ENCODE measurements around the gene PODN.

Gene PODN, protein sequence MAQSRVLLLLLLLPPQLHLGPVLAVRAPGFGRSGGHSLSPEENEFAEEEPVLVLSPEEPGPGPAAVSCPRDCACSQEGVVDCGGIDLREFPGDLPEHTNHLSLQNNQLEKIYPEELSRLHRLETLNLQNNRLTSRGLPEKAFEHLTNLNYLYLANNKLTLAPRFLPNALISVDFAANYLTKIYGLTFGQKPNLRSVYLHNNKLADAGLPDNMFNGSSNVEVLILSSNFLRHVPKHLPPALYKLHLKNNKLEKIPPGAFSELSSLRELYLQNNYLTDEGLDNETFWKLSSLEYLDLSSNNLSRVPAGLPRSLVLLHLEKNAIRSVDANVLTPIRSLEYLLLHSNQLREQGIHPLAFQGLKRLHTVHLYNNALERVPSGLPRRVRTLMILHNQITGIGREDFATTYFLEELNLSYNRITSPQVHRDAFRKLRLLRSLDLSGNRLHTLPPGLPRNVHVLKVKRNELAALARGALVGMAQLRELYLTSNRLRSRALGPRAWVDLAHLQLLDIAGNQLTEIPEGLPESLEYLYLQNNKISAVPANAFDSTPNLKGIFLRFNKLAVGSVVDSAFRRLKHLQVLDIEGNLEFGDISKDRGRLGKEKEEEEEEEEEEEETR

DNA sequence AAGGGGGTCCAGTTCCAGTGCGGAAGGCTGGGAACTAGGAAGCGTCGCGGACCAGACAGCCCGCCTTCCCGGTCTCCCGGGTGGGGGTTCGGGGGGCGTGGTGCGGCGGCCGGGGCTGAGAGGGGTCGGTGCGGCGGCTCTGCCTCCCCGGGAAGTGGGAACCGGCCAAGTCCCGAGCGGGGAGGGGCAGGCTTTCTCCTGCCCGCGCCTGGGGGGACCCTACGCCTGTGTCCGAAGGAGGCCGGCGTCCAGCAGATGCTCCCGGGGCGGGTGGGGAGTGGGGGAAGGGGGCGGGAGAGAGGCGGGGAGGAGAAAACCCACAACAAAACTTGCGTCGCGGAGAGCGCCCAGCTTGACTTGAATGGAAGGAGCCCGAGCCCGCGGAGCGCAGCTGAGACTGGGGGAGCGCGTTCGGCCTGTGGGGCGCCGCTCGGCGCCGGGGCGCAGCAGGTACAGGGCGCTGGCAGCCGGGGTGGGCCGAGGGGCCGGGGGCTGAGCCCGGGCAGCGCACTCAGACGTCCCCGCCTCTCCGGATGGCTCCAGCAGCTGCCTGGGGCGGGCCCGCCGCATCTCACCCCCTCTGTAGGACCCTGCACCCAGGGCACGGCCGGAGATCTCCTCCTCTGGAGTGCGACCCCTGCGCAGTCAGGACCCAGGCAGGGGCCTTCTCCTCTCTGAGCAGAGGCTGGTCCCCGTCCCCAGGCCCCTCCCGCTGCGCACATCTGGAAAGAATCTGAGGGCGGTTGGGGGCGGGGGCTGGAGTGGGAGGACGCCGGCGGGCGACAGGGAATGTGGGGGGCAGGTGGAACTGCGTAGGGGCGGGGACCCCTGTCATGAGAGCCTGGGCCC, at the start of gene PODN:
Gene PODN, plus strand, starts transcription at position 355 of the 849 bp plus-strand sequence. CDS start 7,643 bp downstream, outside the sequence.
- DNase-seq, result no peak

DNA sequence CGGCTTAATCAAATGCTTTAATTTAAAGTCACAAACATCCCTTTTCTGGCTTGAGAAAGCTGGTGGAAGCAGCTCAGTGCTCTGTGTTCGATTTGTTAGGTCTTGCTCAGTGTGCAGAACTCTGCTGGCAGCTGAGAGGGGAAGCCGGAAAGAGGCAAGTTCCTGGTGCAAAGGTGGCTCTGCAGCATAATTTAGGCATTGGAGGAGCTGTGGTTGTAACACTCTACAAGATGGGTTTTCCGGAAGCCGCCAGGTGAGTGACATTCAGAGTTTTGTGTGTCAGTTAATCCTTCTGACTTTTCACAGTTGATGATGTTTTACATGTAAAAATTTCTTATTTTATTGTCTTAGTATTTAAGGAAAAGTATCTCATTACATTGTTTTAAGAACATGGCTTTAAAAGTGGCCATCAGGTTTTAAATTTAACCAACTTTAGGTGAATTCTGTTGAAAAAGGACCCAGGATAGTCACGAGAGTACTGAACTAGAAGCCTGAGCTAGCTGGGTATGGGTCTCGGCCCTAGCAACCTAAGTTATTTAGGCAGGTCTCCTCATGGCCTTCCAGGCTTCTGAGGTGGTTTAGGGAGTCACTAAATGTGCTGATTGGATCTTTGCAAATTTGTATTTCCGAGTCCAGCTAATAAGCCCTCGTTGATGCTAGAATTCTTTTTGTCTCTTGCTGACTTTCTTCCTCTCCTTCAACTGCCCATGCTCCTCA, 47.1 kb upstream of the PODN start:
- DNase-seq, result peak; percentile 45

DNA sequence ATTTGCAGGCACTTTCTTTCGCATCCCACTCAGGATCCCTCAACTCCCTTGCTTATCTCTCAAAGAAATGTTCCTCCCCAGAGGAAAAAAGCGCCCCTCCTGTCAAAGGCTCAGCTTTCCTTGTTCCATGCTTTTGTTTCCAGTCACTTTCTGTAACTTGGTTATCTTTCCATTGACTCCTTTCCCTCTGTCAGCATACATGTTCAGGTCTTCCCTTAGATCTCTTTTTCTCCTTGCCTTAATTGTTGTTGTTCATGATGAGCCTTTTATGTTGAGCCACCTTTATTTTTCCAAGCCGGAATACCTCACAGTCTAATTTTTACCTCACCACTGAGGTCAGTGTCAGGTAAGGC, 46.5 kb upstream of the PODN start:
- DNase-seq, result no peak

DNA sequence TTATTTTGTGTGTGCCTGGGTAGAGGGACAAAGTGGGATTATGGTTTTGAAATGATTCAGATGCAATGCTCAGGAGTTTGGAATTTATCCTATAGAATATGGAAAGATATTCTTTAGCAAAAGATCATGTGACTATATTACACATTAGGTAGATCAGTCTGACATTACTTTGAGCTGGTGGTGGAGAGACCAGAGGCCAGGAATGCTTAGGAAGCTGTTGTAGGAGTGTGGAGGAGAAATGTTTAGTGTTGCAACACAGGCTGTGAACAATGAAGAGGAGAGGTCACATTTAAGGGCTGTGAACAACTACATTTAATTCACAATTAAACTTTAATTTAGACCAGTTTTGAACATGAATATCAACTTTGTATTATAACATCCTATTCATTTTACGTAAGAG, 45.3 kb upstream of the PODN start:
- no peak for DNase-seq

DNA sequence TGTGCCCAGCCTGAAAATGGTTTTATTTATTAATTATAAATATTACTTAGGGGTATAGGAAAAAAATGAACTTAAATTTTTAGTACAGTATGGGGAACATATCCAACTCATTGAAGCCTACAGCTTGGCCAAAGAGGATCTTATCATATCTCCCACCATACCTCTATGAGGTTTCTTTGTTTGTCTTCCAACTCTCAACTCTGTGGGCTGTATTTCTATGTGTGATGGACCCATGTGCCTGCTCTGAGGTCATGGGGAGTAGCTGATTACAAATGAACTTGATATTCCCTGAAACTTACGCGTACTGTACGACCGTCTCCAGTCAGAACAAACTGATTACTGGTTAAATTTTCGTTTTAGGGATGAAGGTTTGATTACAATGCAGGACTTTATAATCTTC, 41.4 kb upstream of the PODN start:
- no peak for DNase-seq

DNA sequence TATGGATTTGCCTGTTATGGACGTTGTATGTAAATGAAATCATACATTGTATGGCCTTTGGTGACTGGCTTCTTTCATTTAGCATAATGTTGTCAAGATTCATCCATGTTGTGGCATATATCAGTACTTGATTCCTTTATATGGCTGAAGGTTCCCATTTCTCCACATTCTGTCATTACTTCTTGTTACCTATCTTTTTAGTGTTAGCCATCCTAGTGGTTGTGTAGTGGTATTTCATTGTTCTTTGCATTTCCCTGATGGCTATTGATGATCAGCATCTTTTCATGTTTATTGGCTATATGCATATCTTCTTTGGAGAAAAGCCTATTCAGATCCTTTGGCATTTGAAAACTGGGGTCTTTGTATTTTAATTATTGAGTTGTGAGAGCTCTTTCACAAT, 39.8 kb upstream of the PODN start:
- no peak for DNase-seq

DNA sequence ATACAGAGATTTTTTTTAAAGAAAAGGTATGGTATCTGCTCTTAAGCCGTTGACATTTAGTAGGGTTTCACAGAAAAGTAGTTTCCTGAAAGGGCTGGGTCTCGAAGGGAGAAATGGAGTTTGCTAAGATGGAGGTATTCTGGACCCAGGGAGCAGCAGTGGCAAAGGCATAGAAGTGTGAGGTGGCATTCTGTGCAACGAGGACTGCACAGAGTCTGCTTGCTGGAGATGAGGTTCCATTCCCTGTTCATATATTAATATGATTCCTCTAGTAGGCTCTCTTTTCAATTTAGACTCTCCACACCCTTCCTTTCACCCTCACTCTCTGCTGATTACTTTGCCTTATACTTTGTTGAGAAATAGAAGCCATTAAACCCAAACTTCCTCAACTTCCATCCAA, 38.5 kb upstream of the PODN start:
- no peak for DNase-seq

DNA sequence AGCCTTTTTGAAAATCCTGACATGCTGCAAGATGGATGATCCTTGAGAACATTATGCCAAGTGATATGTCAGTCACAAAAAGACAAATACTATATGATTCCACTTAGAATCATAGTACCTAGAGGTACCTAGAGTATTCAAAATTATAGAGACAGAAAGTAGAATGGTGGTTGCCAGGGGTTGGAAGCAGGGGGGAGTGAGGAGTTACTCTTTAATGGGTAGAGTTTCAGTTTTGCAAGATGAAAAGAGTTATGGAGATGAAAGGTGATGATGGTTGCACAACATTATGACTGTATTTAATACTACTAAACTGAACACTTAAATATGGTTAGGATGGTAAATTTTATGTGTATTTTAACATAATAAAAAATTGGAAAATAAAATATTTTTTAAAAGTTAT, 37.9 kb upstream of the PODN start:
- DNase-seq, result no peak

DNA sequence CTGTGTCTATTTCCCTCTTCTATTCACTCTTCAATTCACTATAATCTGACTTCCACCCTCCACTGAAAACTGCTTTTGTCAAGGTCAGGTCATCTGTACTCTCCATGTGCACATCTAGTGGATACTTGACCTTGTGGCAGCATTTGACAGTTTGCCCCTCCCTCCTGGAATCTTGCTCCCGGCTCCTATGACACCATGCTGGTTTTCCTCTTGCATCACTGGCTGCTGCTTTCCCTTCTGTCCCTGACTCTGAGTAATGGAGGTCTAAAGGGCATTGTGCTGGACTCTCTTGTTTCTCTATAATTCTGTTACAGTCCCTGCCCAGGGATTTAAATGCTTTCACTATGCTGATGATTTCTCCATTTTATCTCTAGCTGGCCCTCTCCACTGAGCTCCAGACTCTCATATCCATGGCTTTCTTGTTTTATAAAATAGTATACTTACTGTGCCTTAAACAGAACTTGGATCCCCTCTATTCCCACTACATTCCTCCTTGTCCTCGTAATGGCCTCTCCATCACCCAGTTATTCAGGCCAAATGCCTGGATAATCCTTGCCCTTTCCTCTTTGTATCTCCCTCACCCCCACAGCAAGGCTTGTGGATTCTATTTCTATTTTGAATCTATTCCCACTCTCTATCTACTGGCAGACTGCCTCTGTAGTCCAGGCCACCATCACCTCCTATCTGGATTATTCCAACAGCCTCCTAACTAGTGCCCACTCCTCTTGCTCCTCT, 36.8 kb upstream of the PODN start:
- peak; percentile 7 for DNase-seq

DNA sequence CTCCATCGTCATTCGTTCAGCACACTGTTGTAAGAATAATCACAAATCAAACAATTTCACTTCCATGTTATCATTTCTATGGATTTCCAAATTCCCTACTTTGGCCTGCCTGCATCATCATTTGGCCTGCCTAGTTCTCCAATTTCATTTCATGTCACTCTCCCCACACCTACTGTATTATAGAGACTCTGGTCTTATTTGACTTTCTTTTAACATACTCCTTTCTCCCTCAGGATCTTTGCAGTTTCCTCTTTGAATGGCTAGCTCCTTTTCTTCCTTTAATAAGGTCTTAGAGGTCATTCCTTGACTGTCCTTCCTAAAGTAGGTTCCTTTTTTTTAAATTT, 36.3 kb upstream of the PODN start:
- DNase-seq, result no peak

DNA sequence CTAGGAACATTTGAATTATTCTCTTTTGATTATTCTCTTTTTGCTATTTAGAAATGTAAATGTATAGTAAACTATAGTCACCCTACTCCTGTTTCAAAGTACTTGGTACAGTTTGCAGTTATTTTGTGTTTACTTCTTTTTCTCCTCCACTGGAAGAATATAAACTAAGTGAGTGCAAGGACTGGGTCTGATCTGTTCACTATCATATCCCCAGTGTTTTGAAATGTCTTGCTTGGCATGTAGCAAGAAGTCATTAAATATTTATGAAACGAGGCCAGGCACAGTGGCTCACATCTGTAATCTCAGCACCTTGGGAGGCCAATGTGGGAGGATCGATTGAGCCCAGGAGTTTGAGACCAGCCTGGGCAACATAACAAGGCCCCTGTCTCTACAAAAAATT, 35.8 kb upstream of the PODN start:
- DNase-seq, result no peak

DNA sequence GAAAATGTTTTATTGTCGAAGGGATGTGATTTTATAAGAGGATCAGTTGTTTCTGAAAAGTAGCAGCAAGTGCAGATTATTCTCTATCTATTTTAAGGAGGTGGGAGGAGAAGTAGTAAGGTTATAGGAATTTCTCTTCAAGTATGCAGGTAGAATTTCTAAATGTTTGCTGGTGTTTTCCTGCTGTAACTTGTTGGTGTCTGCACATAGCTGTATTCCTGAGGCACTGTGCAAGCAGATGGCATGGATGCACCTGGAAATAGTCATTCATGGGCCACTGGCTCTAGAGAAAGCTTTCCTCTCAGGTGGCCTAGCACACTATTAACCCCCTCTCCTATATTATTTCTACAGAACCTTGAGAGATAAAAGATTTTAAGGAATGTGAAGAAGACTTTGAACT, 30.3 kb upstream of the PODN start:
- no peak for DNase-seq

DNA sequence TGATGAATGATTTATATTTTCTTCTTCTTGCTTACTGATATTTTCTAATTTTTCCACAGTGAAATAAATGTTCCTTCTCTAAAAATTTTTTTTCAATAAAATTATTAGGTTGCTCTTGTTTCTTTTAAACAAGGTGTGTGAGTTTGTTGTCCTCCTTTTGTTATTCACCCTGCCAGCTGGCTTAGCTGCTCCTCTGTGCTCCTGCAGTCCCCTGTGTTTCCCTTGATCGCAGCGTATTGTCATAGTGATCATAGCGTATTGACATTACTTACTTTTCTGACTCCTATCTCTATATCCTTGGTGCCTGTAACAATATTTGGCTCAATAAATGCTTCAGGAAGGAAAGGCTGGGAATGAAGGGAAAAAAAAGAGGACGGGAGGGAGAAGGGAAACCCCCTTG, 24.9 kb upstream of the PODN start:
- no peak for DNase-seq

DNA sequence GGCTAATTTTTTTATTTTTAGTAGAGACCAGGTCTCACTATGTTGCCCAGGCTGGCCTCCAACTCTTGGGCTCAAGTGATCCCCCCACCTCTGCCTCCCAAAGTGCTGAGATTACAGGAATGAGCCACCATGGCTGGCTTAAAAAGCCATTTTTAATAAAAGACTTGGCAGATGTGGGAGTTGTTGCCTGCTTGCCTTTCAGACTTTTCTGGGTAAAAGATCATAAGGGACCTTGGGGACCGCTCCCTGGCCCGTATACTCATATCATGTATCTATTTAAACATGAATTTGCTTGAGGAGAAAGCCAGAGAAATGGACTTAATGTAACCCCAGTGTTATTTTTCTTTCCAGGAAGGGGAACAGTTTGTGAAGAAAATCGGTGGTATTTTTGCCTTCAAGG, 23.4 kb upstream of the PODN start:
- no peak for DNase-seq

DNA sequence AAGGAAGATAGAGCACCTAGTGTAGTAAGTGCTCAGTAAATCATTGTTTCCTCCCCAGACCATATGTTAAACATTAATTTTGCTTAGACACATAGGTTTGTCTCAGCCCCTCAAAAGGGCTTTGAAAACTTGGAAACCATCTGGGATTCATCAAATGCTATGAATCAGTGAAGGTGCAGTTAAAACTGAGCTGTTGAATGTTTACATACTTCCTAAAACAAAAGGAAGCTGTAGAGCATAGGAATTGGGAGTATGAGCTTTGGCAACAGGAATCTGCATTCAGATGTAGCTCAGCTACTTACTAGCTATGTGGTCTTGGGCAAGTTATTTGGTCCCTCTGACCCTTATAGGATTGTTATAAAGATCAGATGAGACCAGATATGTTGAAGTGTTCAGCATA, 18.7 kb upstream of the PODN start:
- DNase-seq, result no peak

DNA sequence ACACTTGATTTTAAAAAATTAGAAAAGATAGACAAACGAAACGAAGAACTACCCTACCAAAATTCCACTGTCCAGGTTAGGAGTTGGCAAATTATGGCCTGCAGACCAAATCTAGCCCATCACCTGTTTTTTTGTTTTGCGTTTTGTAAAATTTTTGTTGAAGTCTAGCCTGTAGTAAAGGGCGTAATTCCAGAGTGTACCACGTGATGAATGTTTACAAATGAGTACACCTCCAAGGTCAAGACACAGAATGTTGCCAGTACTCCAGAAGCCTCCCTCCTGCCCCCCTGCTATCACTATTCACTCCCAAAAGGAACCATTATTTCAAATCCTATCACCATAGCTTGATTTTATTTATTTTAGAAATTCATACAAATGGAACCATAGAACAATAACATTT, 17.1 kb upstream of the PODN start:
- DNase-seq, result no peak

DNA sequence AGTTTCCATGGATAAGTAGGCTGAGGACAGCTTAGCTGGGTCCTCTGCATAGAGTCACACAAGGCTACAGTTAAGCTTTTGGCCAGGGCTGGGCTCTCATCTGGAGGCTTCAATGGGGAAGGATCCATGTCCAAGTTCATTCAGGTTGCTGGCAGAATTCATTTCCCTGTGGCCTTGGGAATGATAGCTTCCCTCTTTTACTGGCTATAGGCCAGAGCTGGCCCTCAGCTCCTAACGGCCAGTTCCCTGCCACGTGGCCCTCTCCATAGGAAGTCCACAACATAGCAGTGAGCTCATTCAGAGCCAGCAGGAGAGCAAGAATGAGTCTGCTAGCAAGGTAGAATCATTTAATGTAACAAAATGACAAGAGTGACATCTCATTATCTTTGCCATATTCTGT, 15.1 kb upstream of the PODN start:
- DNase-seq, result no peak

DNA sequence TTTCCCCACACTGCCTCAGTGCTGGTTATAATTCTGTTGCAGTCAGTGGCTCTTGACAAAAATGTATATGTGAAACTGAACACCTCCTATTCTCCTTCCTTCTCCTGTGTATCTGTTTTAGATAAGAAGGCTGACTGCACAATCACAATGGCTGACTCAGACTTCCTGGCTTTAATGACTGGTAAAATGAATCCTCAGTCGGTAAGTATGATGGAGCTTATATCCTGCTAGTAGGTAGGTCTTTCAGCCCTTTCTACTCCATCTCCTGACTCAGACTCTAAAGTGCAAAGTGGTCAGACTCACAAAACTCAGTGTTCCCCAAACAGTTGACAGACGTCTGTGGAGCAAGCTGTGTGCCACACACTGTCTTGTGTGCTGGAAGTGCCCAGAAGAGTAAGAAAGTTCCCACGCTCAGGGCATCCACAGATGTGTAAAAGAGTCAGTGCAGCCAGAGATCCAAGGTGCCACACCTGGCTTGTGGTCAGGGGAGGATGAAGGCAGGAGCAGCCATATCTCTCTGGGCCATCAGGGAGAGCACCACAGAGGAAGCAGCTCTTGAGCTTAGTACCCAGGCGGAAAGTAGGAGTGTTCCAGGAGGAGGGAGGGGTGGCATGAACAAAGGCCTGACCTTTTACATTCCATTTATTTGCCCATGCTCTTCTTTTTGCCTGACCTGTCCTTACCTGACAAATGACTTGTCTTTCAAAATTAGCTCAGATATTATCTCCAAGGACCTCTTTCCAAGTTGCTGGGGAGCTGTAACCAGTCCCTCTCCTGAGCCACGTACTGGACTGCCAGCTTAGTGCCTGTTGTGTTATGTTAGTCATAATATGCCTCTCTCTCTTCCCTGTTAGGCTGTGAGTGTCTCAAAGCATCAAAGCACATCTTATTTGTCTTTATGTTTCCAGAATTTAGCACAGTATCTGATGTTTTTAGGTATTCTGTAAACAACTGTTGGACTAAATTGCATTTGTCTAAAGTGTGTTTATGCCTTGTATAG, 14.0 kb upstream of the PODN start:
- DNase-seq, result no peak

DNA sequence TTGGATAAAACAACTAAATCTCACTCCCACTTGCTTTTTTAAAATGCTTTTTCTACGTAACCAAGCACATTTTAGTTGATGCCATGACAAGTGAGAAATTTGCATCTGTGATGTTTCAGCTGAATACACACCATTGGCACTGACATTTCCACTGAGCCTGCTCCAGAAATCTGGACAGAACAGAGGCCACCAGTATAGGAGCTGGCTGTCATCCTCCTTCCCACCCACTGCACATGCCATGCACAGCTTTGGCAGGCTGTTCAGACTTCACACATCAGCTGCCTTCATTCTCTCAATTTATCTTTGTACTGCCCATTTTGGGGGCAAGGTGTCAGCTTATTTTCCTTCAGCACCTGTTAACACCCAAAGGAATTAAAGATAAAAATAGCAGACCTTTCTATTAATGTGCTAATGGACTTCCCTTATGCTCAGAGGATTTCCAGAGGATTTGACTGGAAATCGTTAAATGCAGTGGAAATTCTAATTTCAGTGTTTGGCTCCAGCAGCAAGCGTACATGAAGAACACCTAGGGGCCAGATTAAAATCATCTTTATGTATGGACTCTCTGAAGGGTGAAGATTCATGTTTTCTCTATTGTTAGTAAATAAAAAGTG, 12.9 kb upstream of the PODN start:
- no peak for DNase-seq

DNA sequence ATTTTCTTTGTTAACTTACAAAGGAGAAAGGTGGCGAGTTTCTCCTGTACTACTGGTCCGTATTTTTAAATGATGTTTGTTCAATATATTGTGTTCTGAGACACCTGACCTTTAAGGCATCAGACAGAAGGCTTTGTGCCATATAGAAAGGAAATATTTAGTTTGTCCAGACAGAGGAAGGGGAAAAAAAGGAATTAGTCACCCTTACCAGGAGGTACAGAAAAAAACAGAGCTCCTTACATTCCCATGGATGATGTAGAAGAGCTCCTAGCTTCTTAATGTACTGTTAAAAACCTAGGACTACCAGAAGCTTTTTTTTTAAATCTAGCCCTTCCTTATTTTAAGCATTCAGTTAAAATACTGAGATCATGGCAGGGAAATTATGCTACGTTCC, 12.4 kb upstream of the PODN start:
- DNase-seq, result no peak

DNA sequence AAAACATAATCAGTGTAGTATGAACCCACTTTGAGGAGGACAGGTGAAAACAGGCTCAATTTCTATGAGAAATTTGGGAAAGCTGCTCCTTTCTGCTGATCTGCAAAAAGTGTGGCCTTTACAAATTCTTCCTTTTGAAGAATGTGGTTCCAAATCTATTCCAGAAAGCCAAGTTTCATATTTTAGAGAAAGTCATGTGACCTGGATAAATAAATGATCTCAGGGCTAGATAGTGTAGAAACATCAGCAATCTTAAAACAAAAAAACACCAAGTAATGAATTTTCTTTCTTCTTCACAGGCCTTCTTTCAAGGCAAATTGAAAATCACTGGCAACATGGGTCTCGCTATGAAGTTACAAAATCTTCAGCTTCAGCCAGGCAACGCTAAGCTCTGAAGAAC, 11.7 kb upstream of the PODN start:
- DNase-seq, result no peak

All from T1000 (cell line).